ENCODE measurements around the gene ERBB3.
"Not testable (repeated sequence)": the region's sequence is repeated elsewhere in the genome, so short reads cannot be mapped to it uniquely, and the experiment has no call there.

ERBB3 gene

GRCh38 chr12:56040963-56041551 lies 38.9 kb upstream of the ERBB3 start:
- Histone ChIP-seq H3K4me2 (ENCODE audit: low read depth, low read length) (peak overlapping the region; percentile 86), H3K79me2 (ENCODE audit: low read length) (peaks cover 20% of the 10 kb centered on the region), H3K4me1 (ENCODE audit: low read length) (peaks cover 3% of the 10 kb centered on the region; the same call in 1 of the 2 replicates), H3K27ac (ENCODE audit: low read length) (peak overlapping the region; percentile 36; the same call in 1 of the 2 replicates), H3K36me3 (replicated peaks; ENCODE audit: insufficient read depth, low read length) (peaks cover 4% of the 10 kb centered on the region; the same call in 1 of the 2 replicates), H3K4me3 (ENCODE audit: low read length) (peak overlapping the region; percentile 67), H4K20me1 (ENCODE audit: insufficient read depth, low read length) (no peaks in the 10 kb centered on the region), H3K9me3 (replicated peaks; ENCODE audit: insufficient read depth, low read length) (no peaks in the 10 kb centered on the region), H3F3A (ENCODE audit: insufficient read depth, low read length) (peaks cover 27% of the 10 kb centered on the region), H3K27me3 (replicated peaks; ENCODE audit: insufficient read depth, low read length) (no peaks in the 10 kb centered on the region), H2AFZ (ENCODE audit: low read length) (peak overlapping the region; percentile 90), H3K9ac (ENCODE audit: low read length) (peak overlapping the region; percentile 55; the same call in 1 of the 2 replicates), H3K9me2 (replicated peaks; ENCODE audit: insufficient read depth, low read length) (no peaks in the 10 kb centered on the region)
- no peak for DNase-seq
- TF ChIP-seq EZH2phosphoT487 (IDR thresholded peaks at IDR 0.05; ENCODE audit: low read length) (no peak), EZH2 (optimal IDR thresholded peaks at IDR 0.05; ENCODE audit: low read depth, low read length) (no peak), CTCF (IDR thresholded peaks at IDR 0.05; ENCODE audit: low read length) (no peak)

- Histone ChIP-seq H3F3A (ENCODE audit: insufficient read depth, low read length) (peaks cover 35% of the 10 kb centered on the region), H3K4me1 (ENCODE audit: low read length) (peaks cover 3% of the 10 kb centered on the region; the same call in 1 of the 2 replicates), H3K36me3 (replicated peaks; ENCODE audit: insufficient read depth, low read length) (peaks cover 4% of the 10 kb centered on the region; the same call in 1 of the 2 replicates), H3K9ac (ENCODE audit: low read length) (peak within 1 kb of the TSS; percentile 97), H4K20me1 (ENCODE audit: insufficient read depth, low read length) (no peaks in the 10 kb centered on the region), H3K4me2 (ENCODE audit: low read depth, low read length) (peak within 1 kb of the TSS; percentile 90), H3K9me2 (replicated peaks; ENCODE audit: insufficient read depth, low read length) (no peaks in the 10 kb centered on the region), H3K27me3 (replicated peaks; ENCODE audit: insufficient read depth, low read length) (no peaks in the 10 kb centered on the region), H3K4me3 (ENCODE audit: low read length) (peak within 1 kb of the TSS; percentile 100), H3K9me3 (replicated peaks; ENCODE audit: insufficient read depth, low read length) (no peaks in the 10 kb centered on the region), H3K27ac (ENCODE audit: low read length) (peak within 1 kb of the TSS; percentile 75), H2AFZ (ENCODE audit: low read length) (peak within 1 kb of the TSS; percentile 97), H3K79me2 (ENCODE audit: low read length) (peaks cover 20% of the 10 kb centered on the region)
- peak; percentile 100 for DNase-seq
- TF ChIP-seq EZH2phosphoT487 (IDR thresholded peaks at IDR 0.05; ENCODE audit: low read length), result no peak
- TF ChIP-seq CTCF (IDR thresholded peaks at IDR 0.05; ENCODE audit: low read length), result peak; percentile 48
Observed at GRCh38 chr12:56041552-56042429, 38.2 kb upstream of the ERBB3 start, which contains the start of gene RPS26. Gene RPS26 (plus strand): TSS chr12:56041918. CDS start chr12:56042167, 249 bp downstream.

GRCh38 chr12:56042430-56042813 lies 37.5 kb upstream of the ERBB3 start:
- Histone ChIP-seq H3K79me2 (ENCODE audit: low read length) (peaks cover 20% of the 10 kb centered on the region), H3F3A (ENCODE audit: insufficient read depth, low read length) (peaks cover 37% of the 10 kb centered on the region), H3K9ac (ENCODE audit: low read length) (peak overlapping the region; percentile 97), H3K27ac (ENCODE audit: low read length) (peak overlapping the region; percentile 75; the same call in 1 of the 2 replicates), H3K4me2 (ENCODE audit: low read depth, low read length) (peak overlapping the region; percentile 90), H3K4me3 (ENCODE audit: low read length) (peak overlapping the region; percentile 100)
- H3K36me3 ChIP-seq (replicated peaks; ENCODE audit: insufficient read depth, low read length); H3K27me3 ChIP-seq (replicated peaks; ENCODE audit: insufficient read depth, low read length); H3K9me3 ChIP-seq (replicated peaks; ENCODE audit: insufficient read depth, low read length); DNase-seq; H2AFZ ChIP-seq (ENCODE audit: low read length); H4K20me1 ChIP-seq (ENCODE audit: insufficient read depth, low read length); H3K9me2 ChIP-seq (replicated peaks; ENCODE audit: insufficient read depth, low read length); H3K4me1 ChIP-seq (ENCODE audit: low read length): not testable (repeated sequence)

Data from MM.1S (cell line).